ENCODE data around the gene STARD3. TPM values are rescaled to one million over a fixed set of nuclear protein-coding genes. Genes with fewer than 3 reads are reported as not detected.

The STARD3 gene
- total and polyA plus RNA-seq, 9 of the 15 experiments (the other 6 are each of a cell fraction or from before 2014, with no cell fraction given): 0.63 to 87.0 (median 46.0) TPM

- no peak for TF ChIP-seq NR0B1 (IDR thresholded peaks at IDR 0.05; ENCODE audit: partially characterized antibody)
Observed at GRCh38 chr17:39658346-39658745, 21.4 kb downstream of the STARD3 start (continued).

- ATAC-seq: no peak
- POLR2A ChIA-PET: no interaction called here
Observed at GRCh38 chr17:39658760-39659159, 21.8 kb downstream of the STARD3 start.

More at GRCh38 chr17:39658760-39659159, 21.8 kb downstream of the STARD3 start:
- Histone ChIP-seq H2AFZ (ENCODE audit: low read depth, low read length) (no peak overlapping the region), H3K9me1 (ENCODE audit: control insufficient read depth, insufficient read depth, low read length) (no peaks in the 10 kb centered on the region), H3K4me3 (no peak overlapping the region), H3K9ac (ENCODE audit: insufficient read depth in 1 of 2, low read depth in 2 of 2, low read length in 2 of 2) (peak overlapping the region in 1 of 2 experiments; percentile 64; a peak in 1 of 4 replicates), H4K20me1 (replicated peaks; ENCODE audit: control insufficient read depth, insufficient read depth, low read length) (no peaks in the 10 kb centered on the region), H3K36me3 (ENCODE audit: control insufficient read depth, insufficient read depth, low read length) (peaks cover 85% of the 10 kb centered on the region), H3K4me2 (ENCODE audit: insufficient read depth, low read length) (no peak overlapping the region), H3K79me2 (ENCODE audit: control insufficient read depth, insufficient read depth, low read length) (peaks cover 11% of the 10 kb centered on the region), H3K9me3 (replicated peaks; ENCODE audit: control insufficient read depth, insufficient read depth, low read depth, low read length) (no peaks in the 10 kb centered on the region), H3K27me3 (ENCODE audit: control insufficient read depth in 2 of 2, insufficient read depth in 2 of 2, low read length in 2 of 2) (no peaks in the 10 kb centered on the region), H3K27ac (ENCODE audit: extremely low read depth, low read depth, low read length) (no peak overlapping the region), H3K4me1 (replicated peaks in 1 of 2; ENCODE audit: control insufficient read depth in 2 of 2, insufficient read depth in 2 of 2, low read length in 2 of 2) (peaks cover 4 to 49% of the 10 kb centered on the region in 2 experiments)
- FAIRE-seq: no peak
- intact Hi-C loops (cut with micrococcal nuclease): no loop called here
- DNase-seq (ENCODE audit: extremely low read depth in 1 of 4, low spot score in 3 of 4): no peak
- WGBS (ENCODE audit: insufficient coverage, low coverage, missing lambda C conversion rate): 75% methylated on average over 3 of the region's 3 CpGs
- TF ChIP-seq RBM22 (IDR thresholded peaks at IDR 0.05; ENCODE audit: low read depth, low read length, poor library complexity, severe bottlenecking) (no peak), ZNF695 (CRISPR knock-in tag; IDR thresholded peaks at IDR 0.05) (no peak), CEBPB (tag; IDR thresholded peaks at IDR 0.05) (no peak), C11orf30 (IDR thresholded peaks at IDR 0.05; ENCODE audit: low read depth) (no peak), TAF7 (tag; IDR thresholded peaks at IDR 0.05) (no peak), CBFA2T2 (conservative IDR thresholded peaks at IDR 0.05) (no peak), NR0B1 (IDR thresholded peaks at IDR 0.05; ENCODE audit: partially characterized antibody) (no peak), YBX1 (IDR thresholded peaks at IDR 0.05) (no peak), FOS (IDR thresholded peaks at IDR 0.05; ENCODE audit: extremely low read depth, insufficient read length) (no peak), ATF3 (IDR thresholded peaks at IDR 0.05) (no peak), ATF3 (CRISPR knock-in tag; conservative IDR thresholded peaks at IDR 0.05) (no peak), KHSRP (IDR thresholded peaks at IDR 0.05) (no peak), E2F5 (CRISPR knock-in tag; IDR thresholded peaks at IDR 0.05) (no peak), CTBP1 (IDR thresholded peaks at IDR 0.05; ENCODE audit: borderline replicate concordance) (no peak), POLR2G (IDR thresholded peaks at IDR 0.05; ENCODE audit: low read depth, low read length) (no peak)
- CTCF ChIA-PET (ENCODE audit: low intra/inter-chr PET ratio): no interaction called here
- in situ Hi-C loops (cut with MboI): no loop called here
- no TSS peak for BruUV-seq (replicated peaks)
